Lower leg skin (tissue), 3 donors: Measurements from ENCODE around the gene SCN8A.

Source experiments
- CTCF ChIP-seq, 3 donors: fragments of 450-650 bp; IDR thresholded peaks; one replicate each; pipeline ENCODE4 v1.5.1; 2016; ENCODE audit warnings: antibody characterized with exemption in 3 of 3, mild to moderate bottlenecking in 3 of 3, moderate library complexity in 2 of 3
- POLR2A ChIP-seq, 2 donors: fragments of 450-650 bp; IDR thresholded peaks; one replicate each; pipeline ENCODE4 v1.6.1; 2016 to 2017; ENCODE audit warnings: antibody characterized with exemption in 2 of 2, mild to moderate bottlenecking in 1 of 2, moderate library complexity in 1 of 2

DNA sequence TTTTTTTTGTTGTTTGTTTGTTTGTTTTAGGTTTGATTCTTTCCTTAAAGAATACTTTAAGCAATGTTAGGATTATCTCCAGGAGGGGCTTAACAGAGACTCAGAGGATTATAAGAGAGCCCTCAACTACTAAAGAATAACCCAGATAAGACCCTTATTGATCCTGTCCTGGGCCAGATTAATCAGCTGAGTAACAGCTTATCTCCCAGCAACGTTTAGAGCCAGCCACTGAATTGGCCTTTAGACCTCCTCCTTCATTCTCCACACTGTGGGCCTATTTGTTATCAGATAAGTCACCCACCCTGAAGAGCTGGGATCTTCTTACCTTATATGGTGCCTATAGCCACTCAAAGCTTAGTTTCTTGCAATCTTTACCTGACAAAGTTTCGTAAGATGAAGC is 186.4 kb downstream of the SCN8A start:
- TF ChIP-seq CTCF (IDR thresholded peaks at IDR 0.05): no peak
- no peak for TF ChIP-seq POLR2A (IDR thresholded peaks at IDR 0.05)
